K562 (cell line): ENCODE results near the gene RUNX3. TPM values are rescaled to one million over a fixed set of nuclear protein-coding genes. Genes with fewer than 3 reads are reported as not detected.

Experiments used
- ATAC-seq: fragments of 200-7000 bp; cut with Tn5 transposase; 3 replicates; pipeline ENCODE4 v1.9.1; 2020; ENCODE audit warnings: moderate library complexity
- BruUV-seq: library from RNA; stranded (reverse); fragments of 400-500 nt; replicated peaks from 2 replicates; lab custom pipeline; 2021; lab: Mats Ljungman, UMichigan
- CTCF ChIA-PET: fragments of 300-600 bp; formaldehyde crosslinking; extraction: SDS; loops from one replicate; lab custom pipeline; 2021; ENCODE audit warnings: low intra/inter-chr PET ratio; lab: Yijun Ruan, JAX
- POLR2A ChIA-PET: fragments of 300-600, 350-650 bp; sonication (Branson Sonifier 250); formaldehyde crosslinking; extraction: SDS; loops from one replicate; lab custom pipeline; 2021; ENCODE audit warnings: antibody characterized with exemption, inconsistent platforms; lab: Yijun Ruan, JAX
- DNase-seq, 4 experiments: peaks; one replicate each; pipeline versions ENCODE4 v3.0.0 to v3.0.0-alpha.2; 2011 to 2018; ENCODE audit warnings: low spot score in 3 of 4, mixed read lengths in 3 of 4; ENCODE audit errors: extremely low read depth in 1 of 4
- FAIRE-seq: peaks from 2 replicates; lab custom pipeline; 2011; peaks lifted over from hg19 to GRCh38; lab: Jason Lieb, UNC
- H2AFZ ChIP-seq: 2 replicates; pipeline ENCODE4 v1.6.0; 2011; ENCODE audit warnings: low read depth, low read length, control low read depth, inconsistent platforms
- H3K27ac ChIP-seq: fragments of 200-600 bp; 3 replicates; pipeline ENCODE4 v1.8.0; 2011; ENCODE audit warnings: low read depth, mild to moderate bottlenecking, control low read depth, inconsistent platforms, low read length, moderate library complexity, mixed read lengths; ENCODE audit errors: extremely low read depth
- H3K27me3 ChIP-seq, 2 experiments: fragments of 300-600 bp in 1 of 2; 2 replicates in 1 of 2; 3 replicates in 1 of 2; pipeline versions ENCODE4 v1.6.0 to v1.8.0; 2011; ENCODE audit warnings: inconsistent platforms in 2 of 2, low read length in 2 of 2, mild to moderate bottlenecking in 1 of 2, mixed read lengths in 1 of 2, moderate library complexity in 1 of 2; ENCODE audit not compliant: control insufficient read depth in 2 of 2, insufficient read depth in 2 of 2
- H3K36me3 ChIP-seq: fragments of 300-600 bp; 3 replicates; pipeline ENCODE4 v1.8.0; 2011; ENCODE audit warnings: mild to moderate bottlenecking, low read length, inconsistent platforms; ENCODE audit not compliant: control insufficient read depth, insufficient read depth
- H3K4me1 ChIP-seq, 2 experiments: fragments of 200-600 bp in 1 of 2; replicated peaks in 1 of 2; 2 replicates in 1 of 2; 3 replicates in 1 of 2; pipeline versions ENCODE4 v1.5.1 to v1.8.0; 2011; ENCODE audit warnings: inconsistent platforms in 2 of 2, low read length in 2 of 2, mild to moderate bottlenecking in 1 of 2, mixed read lengths in 1 of 2, moderate library complexity in 1 of 2; ENCODE audit not compliant: control insufficient read depth in 2 of 2, insufficient read depth in 2 of 2
- H3K4me2 ChIP-seq: 2 replicates; pipeline ENCODE4 v1.6.1; 2011; ENCODE audit warnings: low read length, control low read depth, inconsistent platforms, mixed read lengths; ENCODE audit not compliant: insufficient read depth
- H3K4me3 ChIP-seq: fragments of 200-600 bp; sonication (generic), shearing (Covaris generic); 2 replicates; pipeline ENCODE4 v1.5.1; 2016; ENCODE audit warnings: control low read depth, inconsistent platforms
- H3K79me2 ChIP-seq: fragments of 200-600 bp; 3 replicates; pipeline ENCODE4 v1.8.0; 2011; ENCODE audit warnings: low read length, inconsistent platforms; ENCODE audit not compliant: control insufficient read depth, insufficient read depth
- H3K9ac ChIP-seq, 2 experiments: 2 replicates each; pipeline versions ENCODE4 v1.6.0 to v1.6.1; 2011; ENCODE audit warnings: low read depth in 2 of 2, low read length in 2 of 2, control low read depth in 1 of 2, inconsistent platforms in 1 of 2, mild to moderate bottlenecking in 1 of 2, mixed read lengths in 1 of 2; ENCODE audit not compliant: insufficient read depth in 1 of 2
- H3K9me1 ChIP-seq: one replicate; pipeline ENCODE4 v1.6.0; 2011; ENCODE audit warnings: inconsistent platforms, mild to moderate bottlenecking, low read length, moderate library complexity; ENCODE audit not compliant: control insufficient read depth, insufficient read depth
- H3K9me3 ChIP-seq: replicated peaks from 2 replicates; pipeline ENCODE4 v1.5.1; 2011; ENCODE audit warnings: low read depth, low read length, inconsistent platforms; ENCODE audit not compliant: control insufficient read depth, insufficient read depth
- H4K20me1 ChIP-seq: replicated peaks from 2 replicates; pipeline ENCODE4 v1.6.1; 2011; ENCODE audit warnings: low read length, inconsistent platforms, mixed read lengths; ENCODE audit not compliant: control insufficient read depth, insufficient read depth
- BCOR ChIP-seq: fragments of 450-650 bp; IDR thresholded peaks from 2 replicates; pipeline ENCODE4 v1.6.1; 2016
- CBX1 ChIP-seq: sonication (generic); IDR thresholded peaks from 2 replicates; pipeline ENCODE4 v1.6.1; 2016; ENCODE audit warnings: antibody characterized with exemption, low read depth, mild to moderate bottlenecking
- EP400 ChIP-seq: fragments of 450-650 bp; IDR thresholded peaks from 2 replicates; pipeline ENCODE4 v1.6.1; 2017; ENCODE audit warnings: antibody characterized with exemption, mild to moderate bottlenecking, moderate library complexity
- GATA2 ChIP-seq: sonication (generic); formaldehyde crosslinking; IDR thresholded peaks from 2 replicates; pipeline ENCODE4 v1.4.0; 2020; ENCODE audit warnings: mild to moderate bottlenecking, missing genetic modification reagents
- GATAD2A ChIP-seq: fragments of 450-650 bp; IDR thresholded peaks from 2 replicates; pipeline ENCODE4 v1.6.1; 2017
- HMGN3 ChIP-seq: IDR thresholded peaks from 2 replicates; pipeline ENCODE4 v1.6.1; 2011; ENCODE audit warnings: borderline replicate concordance, low read depth, mild to moderate bottlenecking, mixed read lengths, low read length; ENCODE audit not compliant: insufficient read length; ENCODE audit errors: extremely low read depth
- ILK ChIP-seq: fragments of 450-650 bp; IDR thresholded peaks from 2 replicates; pipeline ENCODE4 v1.6.1; 2016; ENCODE audit warnings: missing genetic modification characterization, low read depth, mild to moderate bottlenecking, missing compliant biosample characterization, moderate library complexity, borderline replicate concordance
- NR2C1 ChIP-seq, 2 experiments: fragments of 450-650 bp; IDR thresholded peaks; 2 replicates each; pipeline ENCODE4 v1.6.1; 2017; ENCODE audit warnings: mild to moderate bottlenecking in 2 of 2, antibody characterized with exemption in 1 of 2, inconsistent platforms in 1 of 2, missing compliant biosample characterization in 1 of 2, missing genetic modification characterization in 1 of 2
- RBM25 ChIP-seq: fragments of 200-400 bp; formaldehyde crosslinking; IDR thresholded peaks from 2 replicates; pipeline ENCODE4 v1.6.1; 2018; ENCODE audit warnings: low read length, low read depth, moderate library complexity; ENCODE audit not compliant: severe bottlenecking
- REST ChIP-seq, 2 experiments: fragments of 450-650 bp; formaldehyde crosslinking in 1 of 2; IDR thresholded peaks; 2 replicates each; pipeline versions ENCODE4 v1.4.0 to v1.6.1; 2014 to 2020; ENCODE audit warnings: mild to moderate bottlenecking in 2 of 2, borderline replicate concordance in 1 of 2, low read depth in 1 of 2
- TEAD1 ChIP-seq, 2 experiments: fragments of 450-650 bp in 1 of 2; sonication (generic) in 1 of 2; formaldehyde crosslinking; IDR thresholded peaks; 2 replicates each; pipeline versions ENCODE4 v1.4.0 to v1.8.0; 2020 to 2022; ENCODE audit warnings: mild to moderate bottlenecking in 2 of 2, missing genetic modification reagents in 1 of 2
- WGBS: fragments of 100-300 bp; shearing (Covaris generic); methylation state at CpG from one replicate; pipeline ENCODE4 v1.1.6; 2016; ENCODE audit warnings: low coverage, mixed read lengths; ENCODE audit not compliant: insufficient coverage; ENCODE audit errors: missing lambda C conversion rate; 5-methylcytosine and 5-hydroxymethylcytosine counted together
- in situ Hi-C: fragments of 300-500 bp; cut with MboI; formaldehyde crosslinking; loops from 4 replicates; pipeline ENCODE4 v1.15.0; 2018; ENCODE audit warnings: inconsistent platforms, mixed read lengths
- intact Hi-C: fragments of 100-400 bp; cut with micrococcal nuclease; formaldehyde crosslinking; loops from 2 replicates; pipeline ENCODE4 v1.14.2; 2022
- polyA plus RNA-seq, 8 experiments: library from polyadenylated mRNA; depleted of rRNA in 4 of 8; stranded (reverse) in 5 of 8; unstranded in 3 of 8; fragments of >200 nt; fragmentation: Nextera tagmentation in 2 of 8; fragmentation: Illumina TruSeq in 1 of 8; extraction: Ambion mirVana in 2 of 8; extraction: Trizol in 1 of 8; gene quantifications; 2 replicates each; pipeline versions ENCODE4 v1.2.1 to v1.2.3, GENCODE V29; 2011 to 2014; ENCODE audit warnings: inconsistent platforms in 1 of 8, missing spikeins in 1 of 8
- total RNA-seq, 7 experiments: library from RNA; depleted of rRNA in 6 of 7; stranded (reverse); fragments of >200 nt in 6 of 7; fragmentation: Illumina TruSeq in 2 of 7; extraction: Trizol in 2 of 7; gene quantifications; 2 replicates each; pipeline versions ENCODE4 v1.2.1 to v1.2.3, GENCODE V29; 2011 to 2021; ENCODE audit warnings: low replicate concordance in 1 of 7

Gene RUNX3
- total and polyA plus RNA-seq, 9 of the 15 experiments (the other 6 are each of a cell fraction or from before 2014, with no cell fraction given), result 0.01 to 0.64 (median 0.09) TPM

- no peak for TF ChIP-seq GATAD2A
- peak; percentile 72 for TF ChIP-seq RBM25
- TF ChIP-seq NR2C1 (IDR thresholded peaks at IDR 0.05), result no peak
- no peak for TF ChIP-seq NR2C1 (tag; IDR thresholded peaks at IDR 0.05)
- no peak for TF ChIP-seq EP400
- TF ChIP-seq TEAD1 (CRISPR knock-in tag; IDR thresholded peaks at IDR 0.05), result no peak
- no peak for TF ChIP-seq GATA2
- 0 out of 2 replicates have a peak, but pooled peaks have one; percentile 22 for TF ChIP-seq CBX1
- TF ChIP-seq BCOR, result peak; percentile 58
- TF ChIP-seq HMGN3, result no peak
- no peak for TF ChIP-seq ILK (tag)
- TF ChIP-seq REST (IDR thresholded peaks at IDR 0.05; ENCODE audit: borderline replicate concordance), result no peak
- TF ChIP-seq REST (CRISPR knock-in tag; IDR thresholded peaks at IDR 0.05; ENCODE audit: low read depth), result no peak
- TF ChIP-seq, all 486 proteins: peak for 3
- BruUV-seq, result no TSS peak
- no peak overlapping the region for H3K4me3 ChIP-seq
- peaks cover 27 to 87% of the 10 kb centered on the region in 2 experiments; a peak in 4 of 5 replicates for H3K27me3 ChIP-seq
- H3K9ac ChIP-seq, result no peak overlapping the region
- no peak overlapping the region for H2AFZ ChIP-seq
- in situ Hi-C loops (no loop called here), intact Hi-C loops (no loop called here)
- H3K9me3 ChIP-seq, result no peaks in the 10 kb centered on the region
- no peak for ATAC-seq
- H3K27ac ChIP-seq, result no peak overlapping the region
- CTCF ChIA-PET, result no interaction called here
- FAIRE-seq, result no peak
- H3K36me3 ChIP-seq, result no peaks in the 10 kb centered on the region
- no peaks in the 10 kb centered on the region for H3K9me1 ChIP-seq
- no peak overlapping the region for H3K4me2 ChIP-seq
- DNase-seq, result no peak
- no peaks in the 10 kb centered on the region for H3K79me2 ChIP-seq
- peaks cover 0 to 13% of the 10 kb centered on the region in 2 experiments; a peak in 2 of 5 replicates for H3K4me1 ChIP-seq
- WGBS, result 16% methylated on average over 13 of the region's 13 CpGs
- H4K20me1 ChIP-seq, result peaks cover 25% of the 10 kb centered on the region
- POLR2A ChIA-PET, result interaction anchor here (0.6 to 1.0 kb wide), 4 partner anchors 11 to 623 kb away, joined by 3 read pairs; no protein-coding TSS in a partner anchor
These were observed 5.8 kb upstream of the RUNX3 start for GRCh38 chr1:24935615-24936484.
